NOMO-1 (cell line): Measurements from ENCODE around the gene NFAT5.
"Not testable (repeated sequence)": the region's sequence is repeated elsewhere in the genome, so short reads cannot be mapped to it uniquely, and the experiment has no call there.

Experiments used
- DNase-seq, 2 experiments: peaks; one replicate each; lab custom pipeline; 2025; ENCODE audit not compliant: unreplicated experiment in 2 of 2; lab: John Stamatoyannopoulos, UW

Gene NFAT5

GRCh38 chr16:69554495-69554894 is 11.3 kb upstream of the NFAT5 start:
- no peak for DNase-seq

GRCh38 chr16:69555437-69555836 is 10.3 kb upstream of the NFAT5 start:
- peak; percentile 35 to 48 for DNase-seq

GRCh38 chr16:69555867-69556266 is 9.9 kb upstream of the NFAT5 start:
- no peak for DNase-seq

GRCh38 chr16:69559164-69559563 is 6.6 kb upstream of the NFAT5 start:
- DNase-seq, result no peak

GRCh38 chr16:69561367-69561766 is 4.4 kb upstream of the NFAT5 start:
- DNase-seq, result not testable (repeated sequence)

GRCh38 chr16:69561901-69562300 is 3.9 kb upstream of the NFAT5 start:
- DNase-seq, result peak; percentile 36 to 56

GRCh38 chr16:69562813-69563212 is 3.0 kb upstream of the NFAT5 start:
- DNase-seq, result no peak

- peak; percentile 75 to 82 for DNase-seq
Observed at GRCh38 chr16:69563605-69564580, 1.9 kb upstream of the NFAT5 start.

GRCh38 chr16:69564845-69565670 is 708 bp upstream of the NFAT5 start:
- DNase-seq, result peak in 1 of 2 experiments; percentile 56

GRCh38 chr16:69566240-69566980 is 644 bp downstream of the NFAT5 start:
- DNase-seq, result peak; percentile 23 to 53

GRCh38 chr16:69566981-69567680 is 1.4 kb downstream of the NFAT5 start:
- peak in 1 of 2 experiments; percentile 4 for DNase-seq

GRCh38 chr16:69568676-69569075 is 2.9 kb downstream of the NFAT5 start:
- no peak for DNase-seq

- DNase-seq, result not testable (repeated sequence)
Observed at GRCh38 chr16:69578771-69579170, 13.0 kb downstream of the NFAT5 start.

- DNase-seq, result no peak
Observed at GRCh38 chr16:69579783-69580481, 14.2 kb downstream of the NFAT5 start.

GRCh38 chr16:69581297-69581696 is 15.5 kb downstream of the NFAT5 start:
- no peak for DNase-seq

GRCh38 chr16:69584493-69584892 is 18.7 kb downstream of the NFAT5 start:
- DNase-seq, result not testable (repeated sequence)

GRCh38 chr16:69589434-69590269 is 23.9 kb downstream of the NFAT5 start:
- no peak for DNase-seq

- DNase-seq, result no peak
Observed at GRCh38 chr16:69590590-69590989, 24.8 kb downstream of the NFAT5 start.
